Caco-2 (cell line): ENCODE data around the gene FBXO48. TPM values are rescaled to one million over a fixed set of nuclear protein-coding genes. Genes with fewer than 3 reads are reported as not detected.

Experiments used
- BruUV-seq: library from RNA; stranded (reverse); fragments of 400-500 nt; replicated peaks from 2 replicates; lab custom pipeline; 2021; lab: Mats Ljungman, UMichigan
- CTCF ChIA-PET: fragments of 300-600 bp; sonication (Branson Sonifier 250); formaldehyde crosslinking; loops from one replicate; lab custom pipeline; 2022; ENCODE audit warnings: antibody characterized with exemption; lab: Charles Lee
- POLR2A ChIA-PET: fragments of 300-600 bp; sonication (Branson Sonifier 250); formaldehyde crosslinking; loops from one replicate; lab custom pipeline; 2022; ENCODE audit warnings: antibody characterized with exemption; lab: Charles Lee
- DNase-seq, 2 experiments: peaks; one replicate each; pipeline versions ENCODE4 v3.0.0 to v3.0.0-alpha.2; 2020 to 2022
- H3K27me3 ChIP-seq: replicated peaks from 2 replicates; pipeline ENCODE4 v1.6.0; 2011; ENCODE audit warnings: low read length; ENCODE audit not compliant: control insufficient read depth, insufficient read depth
- H3K36me3 ChIP-seq: 2 replicates; pipeline ENCODE4 v1.5.1; 2011; ENCODE audit warnings: low read length; ENCODE audit not compliant: control insufficient read depth, insufficient read depth
- H3K4me1 ChIP-seq: fragments of 250-450 bp; sonication (Bioruptor Pico); 2 replicates; pipeline ENCODE4 v1.5.1; 2020; ENCODE audit warnings: mild to moderate bottlenecking
- H3K4me3 ChIP-seq: 2 replicates; pipeline ENCODE4 v1.5.1; 2011; ENCODE audit warnings: low read depth, mild to moderate bottlenecking, control low read depth, low read length
- H3K9me3 ChIP-seq: fragments of 250-450 bp; sonication (Bioruptor Pico); 2 replicates; pipeline ENCODE4 v1.5.1; 2020; ENCODE audit warnings: mild to moderate bottlenecking, moderate library complexity
- H3K27ac Mint-ChIP-seq: one replicate; pipeline ENCODE4 v1.8.0; 2022; ENCODE audit warnings: mixed read lengths; ENCODE audit not compliant: unreplicated experiment
- H3K27me3 Mint-ChIP-seq: one replicate; pipeline ENCODE4 v1.8.0; 2022; ENCODE audit warnings: mixed read lengths; ENCODE audit not compliant: insufficient read depth, unreplicated experiment
- H3K36me3 Mint-ChIP-seq: one replicate; pipeline ENCODE4 v1.8.0; 2022; ENCODE audit warnings: mild to moderate bottlenecking, mixed read lengths; ENCODE audit not compliant: insufficient read depth, unreplicated experiment
- H3K4me1 Mint-ChIP-seq: one replicate; pipeline ENCODE4 v1.8.0; 2022; ENCODE audit warnings: low read depth, mixed read lengths; ENCODE audit not compliant: unreplicated experiment
- H3K4me3 Mint-ChIP-seq: one replicate; pipeline ENCODE4 v1.8.0; 2022; ENCODE audit warnings: mild to moderate bottlenecking, moderate library complexity, mixed read lengths; ENCODE audit not compliant: unreplicated experiment
- H3K9me3 Mint-ChIP-seq: one replicate; pipeline ENCODE4 v1.8.0; 2022; ENCODE audit warnings: mixed read lengths; ENCODE audit not compliant: unreplicated experiment
- CTCF ChIP-seq, 2 experiments: fragments of 200-600 bp in 1 of 2; IDR thresholded peaks; 1 replicate in 1 of 2; 2 replicates in 1 of 2; pipeline versions ENCODE4 v1.5.1 to v1.8.0; 2011 to 2022; ENCODE audit warnings: antibody characterized with exemption in 1 of 2, control low read depth in 1 of 2, inconsistent platforms in 1 of 2, low read depth in 1 of 2, low read length in 1 of 2, mild to moderate bottlenecking in 1 of 2, moderate library complexity in 1 of 2; ENCODE audit not compliant: insufficient read depth in 1 of 2, severe bottlenecking in 1 of 2, unreplicated experiment in 1 of 2
- intact Hi-C: fragments of 100-400 bp; cut with micrococcal nuclease; formaldehyde crosslinking; loops from one replicate; pipeline ENCODE4 v1.10.0; 2022; ENCODE audit not compliant: unreplicated experiment
- total RNA-seq: library from RNA; stranded (reverse); gene quantifications from 2 replicates; pipeline ENCODE4 v1.2.3, GENCODE V29; 2022

The FBXO48 gene
- total RNA-seq, 1 experiment from 2014 or later, result 1.2 TPM

GRCh38 chr2:68483011-68483410 lies 15.9 kb upstream of the FBXO48 start:
- Histone ChIP-seq H3K4me3 (no peak overlapping the region), H3K4me1 (peaks cover 13% of the 10 kb centered on the region), H3K9me3 (no peaks in the 10 kb centered on the region), H3K27me3 (no peaks in the 10 kb centered on the region), H3K36me3 (no peaks in the 10 kb centered on the region)
- Mint-ChIP-seq H3K4me1 (peaks cover 14% of the 10 kb centered on the region), H3K9me3 (no peaks in the 10 kb centered on the region), H3K4me3 (no peak overlapping the region), H3K27me3 (no peaks in the 10 kb centered on the region), H3K27ac (no peak overlapping the region), H3K36me3 (no peaks in the 10 kb centered on the region)
- ChIA-PET CTCF (interaction anchor here (1.0 kb wide), 1 partner anchor 112 kb away, joined by 6 read pairs; no protein-coding TSS in a partner anchor), POLR2A (no interaction called here)
- no peak for TF ChIP-seq CTCF (IDR thresholded peaks at IDR 0.05; ENCODE audit: insufficient read depth in 1 of 2, low read depth in 1 of 2, low read length in 1 of 2, severe bottlenecking in 1 of 2, unreplicated experiment in 1 of 2)
- no TSS peak for BruUV-seq
- intact Hi-C loops, result no loop called here
- DNase-seq, result no peak

- H3K9me3 ChIP-seq, result no peaks in the 10 kb centered on the region
- no peak overlapping the region for H3K4me3 ChIP-seq
- Mint-ChIP-seq H3K36me3 (no peaks in the 10 kb centered on the region), H3K4me1 (peaks cover 14% of the 10 kb centered on the region), H3K9me3 (no peaks in the 10 kb centered on the region), H3K4me3 (no peak overlapping the region), H3K27ac (no peak overlapping the region), H3K27me3 (no peaks in the 10 kb centered on the region)
- no peak for TF ChIP-seq CTCF (IDR thresholded peaks at IDR 0.05; ENCODE audit: insufficient read depth in 1 of 2, low read depth in 1 of 2, low read length in 1 of 2, severe bottlenecking in 1 of 2, unreplicated experiment in 1 of 2)
- POLR2A ChIA-PET, result no interaction called here
- DNase-seq, result no peak
- peaks cover 15% of the 10 kb centered on the region for H3K4me1 ChIP-seq
- intact Hi-C loops, result no loop called here
- no TSS peak for BruUV-seq
- no peaks in the 10 kb centered on the region for H3K36me3 ChIP-seq
- CTCF ChIA-PET, result interaction anchor here (1.0 kb wide), 1 partner anchor 113 kb away, joined by 6 read pairs; no protein-coding TSS in a partner anchor
- no peaks in the 10 kb centered on the region for H3K27me3 ChIP-seq
These were observed 15.3 kb upstream of the FBXO48 start for GRCh38 chr2:68482296-68482820.

- Mint-ChIP-seq H3K27me3 (no peaks in the 10 kb centered on the region), H3K4me1 (peaks cover 24% of the 10 kb centered on the region), H3K36me3 (no peaks in the 10 kb centered on the region), H3K4me3 (no peak overlapping the region), H3K27ac (no peak overlapping the region), H3K9me3 (no peaks in the 10 kb centered on the region)
- intact Hi-C loops, result no loop called here
- POLR2A ChIA-PET, result no interaction called here
- no TSS peak for BruUV-seq
- Histone ChIP-seq H3K4me3 (no peak overlapping the region), H3K9me3 (no peaks in the 10 kb centered on the region), H3K4me1 (peaks cover 29% of the 10 kb centered on the region), H3K27me3 (no peaks in the 10 kb centered on the region), H3K36me3 (no peaks in the 10 kb centered on the region)
- CTCF ChIA-PET, result no interaction called here
- no peak for TF ChIP-seq CTCF (IDR thresholded peaks at IDR 0.05; ENCODE audit: insufficient read depth in 1 of 2, low read depth in 1 of 2, low read length in 1 of 2, severe bottlenecking in 1 of 2, unreplicated experiment in 1 of 2)
- no peak for DNase-seq
These were observed 11.6 kb upstream of the FBXO48 start for GRCh38 chr2:68478688-68479087.
